Activated T-cell treated with anti-CD3 and anti-CD28 coated beads, Interleukin-2, amount 50 U/mL, for 72 hours (primary cell): Measurements from ENCODE around the gene SLC6A11. TPM values are rescaled to one million over a fixed set of nuclear protein-coding genes. Genes with fewer than 3 reads are reported as not detected.

ENCODE experiments used
- ATAC-seq, 2 donors: fragments of 150-1000 bp; cut with Tn5 transposase; replicated peaks in 1 of 2; 2 replicates each; pipeline ENCODE4 v1.10.0; 2021; ENCODE audit warnings: moderate library complexity in 2 of 2, mild to moderate bottlenecking in 1 of 2
- DNase-seq, 2 donors: peaks; one replicate each; pipeline ENCODE4 v3.0.0; 2021 to 2022; ENCODE audit warnings: mixed read lengths in 1 of 2
- H3K27ac Mint-ChIP-seq: one replicate; pipeline ENCODE4 v1.8.0; 2022; ENCODE audit warnings: mild to moderate bottlenecking, moderate library complexity, mixed read lengths
- H3K27me3 Mint-ChIP-seq: one replicate; pipeline ENCODE4 v1.8.0; 2022; ENCODE audit warnings: low read depth, mixed read lengths
- H3K36me3 Mint-ChIP-seq, 2 donors: one replicate each; pipeline ENCODE4 v1.8.0; 2022; ENCODE audit warnings: mixed read lengths in 2 of 2, mild to moderate bottlenecking in 1 of 2; ENCODE audit not compliant: insufficient read depth in 2 of 2
- H3K4me1 Mint-ChIP-seq: one replicate; pipeline ENCODE4 v1.8.0; 2022; ENCODE audit warnings: low read depth, mixed read lengths
- H3K4me3 Mint-ChIP-seq, 2 donors: one replicate each; pipeline ENCODE4 v1.8.0; 2022; ENCODE audit warnings: mild to moderate bottlenecking in 2 of 2, mixed read lengths in 2 of 2, moderate library complexity in 2 of 2
- H3K9me3 Mint-ChIP-seq, 2 donors: one replicate each; pipeline ENCODE4 v1.8.0; 2022; ENCODE audit warnings: mixed read lengths in 2 of 2
- total RNA-seq, 2 donors: library from RNA; stranded (reverse); gene quantifications; one replicate each; pipeline ENCODE4 v1.2.3, GENCODE V29; 2022

SLC6A11 gene
- total RNA-seq, 2 donors from 2014 or later: not detected

- no peak for ATAC-seq
- H3K27me3 Mint-ChIP-seq: peaks cover 23% of the 10 kb centered on the region
- H3K9me3 Mint-ChIP-seq: peaks cover 4 to 6% of the 10 kb centered on the region in 2 donors
- no peak overlapping the region for H3K4me3 Mint-ChIP-seq
- H3K4me1 Mint-ChIP-seq: no peaks in the 10 kb centered on the region
- no peak for DNase-seq
- peaks cover 0 to 2% of the 10 kb centered on the region in 2 donors for H3K36me3 Mint-ChIP-seq
- H3K27ac Mint-ChIP-seq: no peak overlapping the region
Measured at GRCh38 chr3:10888518-10889090, 72.6 kb downstream of the SLC6A11 start.

- DNase-seq: no peak
- H3K4me3 Mint-ChIP-seq: no peak overlapping the region
- no peak overlapping the region for H3K27ac Mint-ChIP-seq
- H3K4me1 Mint-ChIP-seq: no peaks in the 10 kb centered on the region
- no peak for ATAC-seq
- peaks cover 31% of the 10 kb centered on the region for H3K27me3 Mint-ChIP-seq
- H3K36me3 Mint-ChIP-seq: peaks cover 0 to 2% of the 10 kb centered on the region in 2 donors
- H3K9me3 Mint-ChIP-seq: peaks cover 4 to 6% of the 10 kb centered on the region in 2 donors
Measured at GRCh38 chr3:10889206-10889960, 73.4 kb downstream of the SLC6A11 start.

GRCh38 chr3:10890665-10891064, 74.6 kb downstream of the SLC6A11 start:
- Mint-ChIP-seq H3K4me1 (no peaks in the 10 kb centered on the region), H3K4me3 (no peak overlapping the region), H3K36me3 (peaks cover 0 to 2% of the 10 kb centered on the region in 2 donors), H3K27ac (no peak overlapping the region), H3K9me3 (peaks cover 4 to 6% of the 10 kb centered on the region in 2 donors), H3K27me3 (peaks cover 31% of the 10 kb centered on the region)
- no peak for ATAC-seq
- no peak for DNase-seq

GRCh38 chr3:10892622-10893021, 76.6 kb downstream of the SLC6A11 start:
- peaks cover 0 to 2% of the 10 kb centered on the region in 2 donors for H3K36me3 Mint-ChIP-seq
- peaks cover 34% of the 10 kb centered on the region for H3K27me3 Mint-ChIP-seq
- DNase-seq: no peak

GRCh38 chr3:10901296-10901945, 85.4 kb downstream of the SLC6A11 start:
- no peak for DNase-seq
- H3K9me3 Mint-ChIP-seq: peaks cover 10 to 11% of the 10 kb centered on the region in 2 donors
- peaks cover 15% of the 10 kb centered on the region for H3K27me3 Mint-ChIP-seq
- H3K4me3 Mint-ChIP-seq: no peak overlapping the region
- H3K36me3 Mint-ChIP-seq: peaks cover 0 to 7% of the 10 kb centered on the region in 2 donors
- H3K4me1 Mint-ChIP-seq: no peaks in the 10 kb centered on the region
- no peak overlapping the region for H3K27ac Mint-ChIP-seq
- ATAC-seq: no peak

More at GRCh38 chr3:10892622-10893021, 76.6 kb downstream of the SLC6A11 start:
- no peak overlapping the region for H3K4me3 Mint-ChIP-seq
- ATAC-seq: no peak
- H3K4me1 Mint-ChIP-seq: no peaks in the 10 kb centered on the region
- H3K27ac Mint-ChIP-seq: no peak overlapping the region
- H3K9me3 Mint-ChIP-seq: peaks cover 4 to 6% of the 10 kb centered on the region in 2 donors

- peaks cover 8 to 11% of the 10 kb centered on the region in 2 donors for H3K36me3 Mint-ChIP-seq
- ATAC-seq (no peak), DNase-seq (no peak)
- H3K9me3 Mint-ChIP-seq: peaks cover 14 to 18% of the 10 kb centered on the region in 2 donors
- H3K27ac Mint-ChIP-seq: no peak overlapping the region
- no peaks in the 10 kb centered on the region for H3K27me3 Mint-ChIP-seq
- H3K4me1 Mint-ChIP-seq: no peaks in the 10 kb centered on the region
- no peak overlapping the region for H3K4me3 Mint-ChIP-seq
Measured at GRCh38 chr3:10907262-10907661, 91.2 kb downstream of the SLC6A11 start.

GRCh38 chr3:10910367-10910766, 94.3 kb downstream of the SLC6A11 start:
- Mint-ChIP-seq H3K36me3 (peaks cover 8 to 11% of the 10 kb centered on the region in 2 donors), H3K9me3 (peaks cover 12 to 18% of the 10 kb centered on the region in 2 donors), H3K27ac (no peak overlapping the region), H3K27me3 (peaks cover 4% of the 10 kb centered on the region), H3K4me1 (no peaks in the 10 kb centered on the region), H3K4me3 (no peak overlapping the region)
- ATAC-seq: no peak
- DNase-seq: no peak

- ATAC-seq: no peak
- H3K27ac Mint-ChIP-seq: no peak overlapping the region
- H3K27me3 Mint-ChIP-seq: peaks cover 7% of the 10 kb centered on the region
Measured at GRCh38 chr3:10911350-10912002, 95.4 kb downstream of the SLC6A11 start.

GRCh38 chr3:10912786-10913185, 96.8 kb downstream of the SLC6A11 start:
- Mint-ChIP-seq H3K9me3 (peaks cover 2% of the 10 kb centered on the region in 2 donors), H3K4me3 (no peak overlapping the region), H3K36me3 (peaks cover 0 to 3% of the 10 kb centered on the region in 2 donors), H3K27ac (no peak overlapping the region), H3K4me1 (no peaks in the 10 kb centered on the region), H3K27me3 (peaks cover 10% of the 10 kb centered on the region)
- no peak for ATAC-seq
- no peak for DNase-seq

More at GRCh38 chr3:10911350-10912002, 95.4 kb downstream of the SLC6A11 start:
- Mint-ChIP-seq H3K4me1 (no peaks in the 10 kb centered on the region), H3K4me3 (no peak overlapping the region), H3K36me3 (peaks cover 6 to 8% of the 10 kb centered on the region in 2 donors), H3K9me3 (peaks cover 9 to 11% of the 10 kb centered on the region in 2 donors)
- no peak for DNase-seq

GRCh38 chr3:10915376-10915775, 99.3 kb downstream of the SLC6A11 start:
- H3K4me1 Mint-ChIP-seq: no peaks in the 10 kb centered on the region
- ATAC-seq (no peak), DNase-seq (no peak)
- H3K4me3 Mint-ChIP-seq: no peak overlapping the region
- H3K36me3 Mint-ChIP-seq: no peaks in the 10 kb centered on the region
- no peak overlapping the region for H3K27ac Mint-ChIP-seq
- H3K27me3 Mint-ChIP-seq: peaks cover 17% of the 10 kb centered on the region
- no peaks in the 10 kb centered on the region for H3K9me3 Mint-ChIP-seq

- H3K9me3 Mint-ChIP-seq: peaks cover 0 to 3% of the 10 kb centered on the region in 2 donors
- peaks cover 35% of the 10 kb centered on the region for H3K27me3 Mint-ChIP-seq
- H3K4me3 Mint-ChIP-seq: no peak overlapping the region
- no peak for ATAC-seq
- no peak for DNase-seq
- H3K36me3 Mint-ChIP-seq: no peaks in the 10 kb centered on the region
- no peak overlapping the region for H3K27ac Mint-ChIP-seq
- H3K4me1 Mint-ChIP-seq: no peaks in the 10 kb centered on the region
Measured at GRCh38 chr3:10917176-10917575, 101.1 kb downstream of the SLC6A11 start.

- DNase-seq (no peak), ATAC-seq (no peak)
- peaks cover 37% of the 10 kb centered on the region for H3K27me3 Mint-ChIP-seq
- H3K27ac Mint-ChIP-seq: no peak overlapping the region
- H3K4me3 Mint-ChIP-seq: no peak overlapping the region
- no peaks in the 10 kb centered on the region for H3K4me1 Mint-ChIP-seq
- peaks cover 0 to 3% of the 10 kb centered on the region in 2 donors for H3K9me3 Mint-ChIP-seq
- no peaks in the 10 kb centered on the region for H3K36me3 Mint-ChIP-seq
Measured at GRCh38 chr3:10918011-10918410, 102.0 kb downstream of the SLC6A11 start.

- H3K27me3 Mint-ChIP-seq: peaks cover 37% of the 10 kb centered on the region
- peaks cover 2 to 3% of the 10 kb centered on the region in 2 donors for H3K9me3 Mint-ChIP-seq
- no peaks in the 10 kb centered on the region for H3K36me3 Mint-ChIP-seq
- H3K4me1 Mint-ChIP-seq: no peaks in the 10 kb centered on the region
- no peak overlapping the region for H3K4me3 Mint-ChIP-seq
- no peak overlapping the region for H3K27ac Mint-ChIP-seq
- no peak for DNase-seq
- ATAC-seq: no peak
Measured at GRCh38 chr3:10919636-10920035, 103.6 kb downstream of the SLC6A11 start.
